ENCODE data around the gene CCPG1.
A peak's percentile ranks its signal among the peaks of the same experiment; 100 is the strongest.
"Not testable (repeated sequence)": the region's sequence is repeated elsewhere in the genome, so short reads cannot be mapped to it uniquely, and the experiment has no call there.

CCPG1 gene
- long read RNA-seq, donor 1, full-length matches to known transcripts = 15 of 20 reads
- long read RNA-seq, donor 1, partial matches to known transcripts = 5 of 20 reads
- long read RNA-seq, donor 1, other reads (novel, unspliced or antisense) = 0 of 20 reads
- long read RNA-seq, donor 2, full-length matches to known transcripts = 8 of 8 reads
- long read RNA-seq, donor 2, partial matches to known transcripts = 0 of 8 reads
- long read RNA-seq, donor 2, other reads (novel, unspliced or antisense) = 0 of 8 reads
- long read RNA-seq, donor 3, full-length matches to known transcripts = 7 of 7 reads
- long read RNA-seq, donor 3, partial matches to known transcripts = 0 of 7 reads
- long read RNA-seq, donor 3, other reads (novel, unspliced or antisense) = 0 of 7 reads
- long read RNA-seq, donor 4, full-length matches to known transcripts = 16 of 26 reads
- long read RNA-seq, donor 4, partial matches to known transcripts = 10 of 26 reads
- long read RNA-seq, donor 4, other reads (novel, unspliced or antisense) = 0 of 26 reads
- long read RNA-seq, donor 5, full-length matches to known transcripts = 17 of 17 reads
- long read RNA-seq, donor 5, partial matches to known transcripts = 0 of 17 reads
- long read RNA-seq, donor 5, other reads (novel, unspliced or antisense) = 0 of 17 reads
- long read RNA-seq, donor 6, full-length matches to known transcripts = 17 of 22 reads
- long read RNA-seq, donor 6, partial matches to known transcripts = 5 of 22 reads
- long read RNA-seq, donor 6, other reads (novel, unspliced or antisense) = 0 of 22 reads
- long read RNA-seq, donor 7 = 0 reads
- long read RNA-seq, donor 8, full-length matches to known transcripts = 21 of 21 reads
- long read RNA-seq, donor 8, partial matches to known transcripts = 0 of 21 reads
- long read RNA-seq, donor 8, other reads (novel, unspliced or antisense) = 0 of 21 reads

GRCh38 chr15:55408012-55408928, at the start of gene CCPG1, which contains the start of gene PIERCE2:
CCPG1 (minus strand) TSS chr15:55408359; CDS start chr15:55389424, 18,935 bp downstream.
PIERCE2 (plus strand) TSS chr15:55408495; CDS start chr15:55408769, 274 bp downstream.
- peak; percentile 98 for DNase-seq

GRCh38 chr15:55457401-55458022, 49.4 kb upstream of the CCPG1 start:
- DNase-seq = no peak

GRCh38 chr15:55447030-55447394, 38.9 kb upstream of the CCPG1 start:
- not testable (repeated sequence) for DNase-seq

- not testable (repeated sequence) for DNase-seq
Observed at GRCh38 chr15:55446379-55447029, 38.3 kb upstream of the CCPG1 start.

GRCh38 chr15:55445936-55446335, 37.8 kb upstream of the CCPG1 start:
- DNase-seq = not testable (repeated sequence)

- not testable (repeated sequence) for DNase-seq
Observed at GRCh38 chr15:55443141-55443540, 35.0 kb upstream of the CCPG1 start.

GRCh38 chr15:55434989-55435825, 27.0 kb upstream of the CCPG1 start:
- DNase-seq = peak; percentile 4

- no peak for DNase-seq
Observed at GRCh38 chr15:55422089-55422488, 13.9 kb upstream of the CCPG1 start.

GRCh38 chr15:55420171-55420866, 12.2 kb upstream of the CCPG1 start:
- DNase-seq = no peak

- DNase-seq = not testable (repeated sequence)
Observed at GRCh38 chr15:55417678-55418077, 9.5 kb upstream of the CCPG1 start.

- DNase-seq = not testable (repeated sequence)
Observed at GRCh38 chr15:55408976-55409375, 817 bp upstream of the CCPG1 start.

- no peak for DNase-seq
Observed at GRCh38 chr15:55407498-55408011, 604 bp downstream of the CCPG1 start.

GRCh38 chr15:55403531-55403930, 4.6 kb downstream of the CCPG1 start:
- DNase-seq = no peak

- no peak for DNase-seq
Observed at GRCh38 chr15:55402707-55403106, 5.5 kb downstream of the CCPG1 start.

GRCh38 chr15:55401786-55402246, 6.3 kb downstream of the CCPG1 start:
- DNase-seq = no peak

- not testable (repeated sequence) for DNase-seq
Observed at GRCh38 chr15:55400050-55400449, 8.1 kb downstream of the CCPG1 start.

GRCh38 chr15:55398243-55398642, 9.9 kb downstream of the CCPG1 start:
- no peak for DNase-seq

GRCh38 chr15:55394694-55395093, 13.5 kb downstream of the CCPG1 start:
- DNase-seq = no peak

- no peak for DNase-seq
Observed at GRCh38 chr15:55389264-55389607, 18.9 kb downstream of the CCPG1 start.
